Measurements from ENCODE around the gene ZFP62. TPM values are rescaled to one million over a fixed set of nuclear protein-coding genes. Genes with fewer than 3 reads are reported as not detected.

ZFP62 gene
- total and polyA plus RNA-seq, 2 of the 8 experiments (the other 6 are each of a cell fraction or from before 2014, with no cell fraction given), result 9.3 to 38.5 TPM

DNA sequence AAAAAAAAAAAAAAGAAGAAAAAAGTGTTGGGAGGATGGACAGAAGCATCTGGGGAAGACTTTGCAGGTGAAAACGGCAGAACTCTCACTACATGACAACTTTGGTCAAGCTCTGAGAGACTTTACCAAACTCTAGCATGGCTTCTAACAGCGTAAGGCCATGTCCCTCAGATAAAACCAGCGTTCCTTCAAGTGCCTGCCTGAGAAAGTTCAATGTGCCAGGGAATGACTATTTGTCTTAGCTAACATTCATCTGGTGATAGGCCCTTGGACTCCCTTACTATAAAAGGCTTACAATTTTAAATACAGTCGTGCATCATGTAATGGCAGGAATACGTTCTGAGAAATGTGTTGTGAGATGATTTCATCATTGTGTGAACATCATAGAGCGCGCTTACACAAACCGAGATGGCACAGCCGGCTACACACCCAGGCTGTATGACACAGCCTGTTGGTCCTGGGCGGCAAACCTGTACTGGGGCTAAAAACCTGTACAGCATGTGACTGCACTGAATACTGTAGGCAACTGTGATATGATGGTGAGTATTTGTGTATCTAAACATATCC lies 14.9 kb upstream of the ZFP62 start (continued):
- TF ChIP-seq EP300 (IDR thresholded peaks at IDR 0.05; ENCODE audit: borderline replicate concordance in 1 of 2, low read depth in 2 of 2, low read length in 2 of 2), result no peak
- TF ChIP-seq JUND (IDR thresholded peaks at IDR 0.05; ENCODE audit: low read length), result no peak
- TF ChIP-seq HDAC2 (IDR thresholded peaks at IDR 0.05; ENCODE audit: borderline replicate concordance in 1 of 2, low read depth in 2 of 2, low read length in 2 of 2), result no peak
- TF ChIP-seq RXRA (IDR thresholded peaks at IDR 0.05; ENCODE audit: insufficient read depth, low read depth, low read length), result no peak
- TF ChIP-seq CHD1 (IDR thresholded peaks at IDR 0.05; ENCODE audit: low read depth, low read length), result no peak
- TF ChIP-seq RAD21 (IDR thresholded peaks at IDR 0.05 in 1 of 2, conservative IDR thresholded peaks at IDR 0.05 in 1 of 2; ENCODE audit: low read depth in 2 of 2, low read length in 2 of 2), result no peak

Data from H1 (cell line).